Astrocyte (in vitro differentiated cells and primary cell): ENCODE results near the gene APMAP. TPM values are rescaled to one million over a fixed set of nuclear protein-coding genes. Genes with fewer than 3 reads are reported as not detected.

Experiments
- DNase-seq: peaks from one replicate; pipeline ENCODE4 v3.0.0-alpha.2; 2010; ENCODE audit warnings: low read depth
- FAIRE-seq: peaks from 2 replicates; lab custom pipeline; 2011; peaks lifted over from hg19 to GRCh38; lab: Jason Lieb, UNC
- H2AFZ ChIP-seq: 2 replicates; pipeline ENCODE4 v1.6.0; 2012; ENCODE audit warnings: low read depth, low read length, inconsistent platforms
- H3K27ac ChIP-seq: 2 replicates; pipeline ENCODE4 v1.5.1; 2011; ENCODE audit warnings: low read depth, low read length, inconsistent platforms
- H3K27me3 ChIP-seq: 2 replicates; pipeline ENCODE4 v1.6.0; 2011; ENCODE audit warnings: low read length, inconsistent platforms; ENCODE audit not compliant: insufficient read depth
- H3K36me3 ChIP-seq: 2 replicates; pipeline ENCODE4 v1.5.1; 2011; ENCODE audit warnings: low read length, inconsistent platforms; ENCODE audit not compliant: insufficient read depth
- H3K4me1 ChIP-seq: 2 replicates; pipeline ENCODE4 v1.5.1; 2011; ENCODE audit warnings: low read length, inconsistent platforms; ENCODE audit not compliant: insufficient read depth
- H3K4me2 ChIP-seq: 2 replicates; pipeline ENCODE4 v1.6.0; 2012; ENCODE audit warnings: low read length, inconsistent platforms
- H3K4me3 ChIP-seq: 2 replicates; pipeline ENCODE4 v1.5.1; 2011; ENCODE audit warnings: low read depth, mild to moderate bottlenecking, low read length, inconsistent platforms; ENCODE audit not compliant: insufficient read depth
- H3K79me2 ChIP-seq: 2 replicates; pipeline ENCODE4 v1.6.0; 2012; ENCODE audit warnings: mild to moderate bottlenecking, low read length, inconsistent platforms; ENCODE audit not compliant: insufficient read depth
- H3K9ac ChIP-seq: 2 replicates; pipeline ENCODE4 v1.6.0; 2012; ENCODE audit warnings: mild to moderate bottlenecking, low read length, inconsistent platforms
- H3K9me3 ChIP-seq: 2 replicates; pipeline ENCODE4 v1.5.1; 2012; ENCODE audit warnings: low read depth, mild to moderate bottlenecking, low read length, inconsistent platforms; ENCODE audit not compliant: insufficient read depth
- H4K20me1 ChIP-seq: 2 replicates; pipeline ENCODE4 v1.6.0; 2012; ENCODE audit warnings: low read length, inconsistent platforms; ENCODE audit not compliant: insufficient read depth
- H3K27ac Mint-ChIP-seq: one replicate; pipeline ENCODE4 v1.8.0; 2021; ENCODE audit warnings: mild to moderate bottlenecking, mixed read lengths; ENCODE audit not compliant: unreplicated experiment
- H3K27me3 Mint-ChIP-seq: one replicate; pipeline ENCODE4 v1.8.0; 2021; ENCODE audit warnings: low read depth, mixed read lengths; ENCODE audit not compliant: unreplicated experiment
- H3K36me3 Mint-ChIP-seq: one replicate; pipeline ENCODE4 v1.8.0; 2021; ENCODE audit warnings: low read depth, mixed read lengths; ENCODE audit not compliant: unreplicated experiment
- H3K4me1 Mint-ChIP-seq: one replicate; pipeline ENCODE4 v1.8.0; 2021; ENCODE audit warnings: low read depth, mixed read lengths; ENCODE audit not compliant: unreplicated experiment
- H3K4me3 Mint-ChIP-seq: one replicate; pipeline ENCODE4 v1.8.0; 2021; ENCODE audit warnings: mild to moderate bottlenecking, moderate library complexity, mixed read lengths; ENCODE audit not compliant: unreplicated experiment
- H3K9me3 Mint-ChIP-seq: one replicate; pipeline ENCODE4 v1.8.0; 2021; ENCODE audit warnings: mild to moderate bottlenecking, mixed read lengths; ENCODE audit not compliant: unreplicated experiment
- CTCF ChIP-seq: IDR thresholded peaks from 2 replicates; pipeline ENCODE4 v1.5.1; 2011; ENCODE audit warnings: low read depth, mild to moderate bottlenecking, inconsistent platforms, low read length, moderate library complexity; ENCODE audit not compliant: insufficient read depth
- EZH2 ChIP-seq: IDR thresholded peaks from 2 replicates; pipeline ENCODE4 v1.6.1; 2012; ENCODE audit warnings: mild to moderate bottlenecking, low read length, inconsistent platforms; ENCODE audit not compliant: insufficient read depth
- total RNA-seq: library from RNA; stranded (reverse); gene quantifications from 2 replicates; pipeline ENCODE4 v1.2.1, GENCODE V29; 2021

The APMAP gene
- total RNA-seq, 1 donor from 2014 or later = 110 TPM

GRCh38 chr20:24970754-24971153, 21.8 kb downstream of the APMAP start:
- Histone ChIP-seq H3K4me2 (no peak overlapping the region), H3K9ac (no peak overlapping the region), H3K27ac (no peak overlapping the region), H3K36me3 (peaks cover 14% of the 10 kb centered on the region), H3K4me3 (no peak overlapping the region), H3K79me2 (no peaks in the 10 kb centered on the region), H2AFZ (no peak overlapping the region), H3K27me3 (no peaks in the 10 kb centered on the region), H4K20me1 (peaks cover 12% of the 10 kb centered on the region), H3K9me3 (no peaks in the 10 kb centered on the region), H3K4me1 (no peaks in the 10 kb centered on the region)
- Mint-ChIP-seq H3K9me3 (peaks cover 2% of the 10 kb centered on the region), H3K36me3 (peaks cover 23% of the 10 kb centered on the region), H3K4me1 (no peaks in the 10 kb centered on the region), H3K27me3 (no peaks in the 10 kb centered on the region), H3K4me3 (no peak overlapping the region), H3K27ac (no peak overlapping the region)
- TF ChIP-seq EZH2 (no peak), CTCF (no peak)
- DNase-seq (no peak), FAIRE-seq (no peak)

- Histone ChIP-seq H3K4me1 (no peaks in the 10 kb centered on the region), H3K79me2 (no peaks in the 10 kb centered on the region), H3K4me2 (no peak overlapping the region), H3K27me3 (no peaks in the 10 kb centered on the region), H4K20me1 (peaks cover 12% of the 10 kb centered on the region), H2AFZ (no peak overlapping the region), H3K9me3 (no peaks in the 10 kb centered on the region), H3K27ac (no peak overlapping the region), H3K4me3 (no peak overlapping the region), H3K9ac (no peak overlapping the region), H3K36me3 (peaks cover 14% of the 10 kb centered on the region)
- DNase-seq = no peak
- FAIRE-seq = no peak
- Mint-ChIP-seq H3K4me3 (no peak overlapping the region), H3K27me3 (no peaks in the 10 kb centered on the region), H3K4me1 (no peaks in the 10 kb centered on the region), H3K36me3 (peaks cover 23% of the 10 kb centered on the region), H3K9me3 (peaks cover 2% of the 10 kb centered on the region), H3K27ac (no peak overlapping the region)
- no peak for TF ChIP-seq CTCF
- TF ChIP-seq EZH2 = no peak
Observed at GRCh38 chr20:24970030-24970553, 22.5 kb downstream of the APMAP start.

GRCh38 chr20:24969186-24970029, 23.1 kb downstream of the APMAP start:
- Histone ChIP-seq H3K27me3 (no peaks in the 10 kb centered on the region), H3K4me3 (no peak overlapping the region), H3K9ac (no peak overlapping the region), H4K20me1 (peaks cover 12% of the 10 kb centered on the region), H3K9me3 (no peaks in the 10 kb centered on the region), H3K79me2 (no peaks in the 10 kb centered on the region), H3K4me2 (no peak overlapping the region), H2AFZ (no peak overlapping the region), H3K4me1 (no peaks in the 10 kb centered on the region), H3K36me3 (peaks cover 14% of the 10 kb centered on the region), H3K27ac (no peak overlapping the region)
- Mint-ChIP-seq H3K4me1 (no peaks in the 10 kb centered on the region), H3K27me3 (no peaks in the 10 kb centered on the region), H3K4me3 (no peak overlapping the region), H3K36me3 (peaks cover 24% of the 10 kb centered on the region), H3K27ac (no peak overlapping the region), H3K9me3 (peaks cover 2% of the 10 kb centered on the region)
- no peak for TF ChIP-seq EZH2
- TF ChIP-seq CTCF = no peak
- DNase-seq (no peak), FAIRE-seq (no peak)
